Natural killer cell treated with Interleukin-12 subunit alpha and Interleukin-12 subunit beta and Interleukin-15 and Interleukin-18, amount 100 ng/mL, for 72 hours (primary cell): ENCODE data around the gene SEPSECS. TPM values are rescaled to one million over a fixed set of nuclear protein-coding genes. Genes with fewer than 3 reads are reported as not detected.

Experiments used
- ATAC-seq, 2 donors: fragments of 150-1000 bp; cut with Tn5 transposase in 1 of 2; sonication (Bioruptor Pico), chemical (Tn5 transposase) in 1 of 2; 2 replicates each; pipeline ENCODE4 v1.10.0; 2021
- DNase-seq: peaks from one replicate; pipeline ENCODE4 v3.0.0; 2022; ENCODE audit warnings: low spot score
- H3K27ac Mint-ChIP-seq, 2 donors: 1 replicate in 1 of 2; 2 replicates in 1 of 2; pipeline ENCODE4 v1.8.0; 2022; ENCODE audit warnings: mixed read lengths in 2 of 2, mild to moderate bottlenecking in 1 of 2, moderate library complexity in 1 of 2
- H3K27me3 Mint-ChIP-seq, 2 donors: 1 replicate in 1 of 2; 2 replicates in 1 of 2; pipeline ENCODE4 v1.8.0; 2022; ENCODE audit warnings: mixed read lengths in 2 of 2
- H3K36me3 Mint-ChIP-seq: one replicate; pipeline ENCODE4 v1.8.0; 2022; ENCODE audit warnings: mixed read lengths
- H3K4me1 Mint-ChIP-seq, 2 donors: 1 replicate in 1 of 2; 2 replicates in 1 of 2; pipeline ENCODE4 v1.8.0; 2022; ENCODE audit warnings: low read depth in 2 of 2, mixed read lengths in 2 of 2, mild to moderate bottlenecking in 1 of 2
- H3K4me3 Mint-ChIP-seq: one replicate; pipeline ENCODE4 v1.8.0; 2022; ENCODE audit warnings: mixed read lengths
- H3K9me3 Mint-ChIP-seq: 2 replicates; pipeline ENCODE4 v1.8.0; 2022; ENCODE audit warnings: mixed read lengths
- total RNA-seq, 2 donors: library from RNA; stranded (reverse); gene quantifications; one replicate each; pipeline ENCODE4 v1.2.3, GENCODE V29; 2022

SEPSECS gene
- total RNA-seq, 2 donors from 2014 or later: 11.3 to 11.7 TPM

DNA sequence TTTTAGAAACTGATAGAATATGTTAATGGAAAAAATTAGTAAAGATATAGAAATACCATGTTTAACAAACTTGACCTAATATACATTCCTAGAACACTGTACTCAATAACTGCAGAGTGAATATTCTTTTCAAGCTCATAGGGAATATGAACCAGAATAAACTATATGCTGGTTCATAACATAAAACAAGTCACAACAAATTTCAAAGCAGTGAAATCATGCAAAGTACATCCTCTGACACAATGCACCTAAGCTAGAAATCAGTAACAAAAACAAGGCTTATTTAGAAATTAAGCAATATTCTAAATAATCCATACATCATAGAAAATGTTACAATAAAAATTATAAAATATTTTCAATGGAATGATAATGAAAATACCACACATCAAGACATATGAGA is 9.2 kb upstream of the SEPSECS start:
- H3K27ac Mint-ChIP-seq: no peak overlapping the region
- peaks cover 6% of the 10 kb centered on the region for H3K36me3 Mint-ChIP-seq
- H3K4me1 Mint-ChIP-seq: peaks cover 0 to 17% of the 10 kb centered on the region in 2 donors
- ATAC-seq (no peak), DNase-seq (no peak)
- H3K4me3 Mint-ChIP-seq: no peak overlapping the region
- H3K9me3 Mint-ChIP-seq: no peaks in the 10 kb centered on the region
- H3K27me3 Mint-ChIP-seq: peaks cover 0 to 6% of the 10 kb centered on the region in 2 donors

- Mint-ChIP-seq H3K9me3 (no peaks in the 10 kb centered on the region), H3K27me3 (peaks cover 0 to 6% of the 10 kb centered on the region in 2 donors), H3K36me3 (peaks cover 3% of the 10 kb centered on the region), H3K4me1 (peaks cover 20 to 30% of the 10 kb centered on the region in 2 donors), H3K4me3 (no peak overlapping the region), H3K27ac (no peak overlapping the region)
- ATAC-seq (no peak), DNase-seq (no peak)
Observed at GRCh38 chr4:25165916-25166315, 5.7 kb upstream of the SEPSECS start.

GRCh38 chr4:25163196-25163595 is 2.9 kb upstream of the SEPSECS start:
- ATAC-seq (no peak), DNase-seq (no peak)
- H3K4me1 Mint-ChIP-seq: peaks cover 27 to 42% of the 10 kb centered on the region in 2 donors
- no peaks in the 10 kb centered on the region for H3K9me3 Mint-ChIP-seq
- peaks cover 5% of the 10 kb centered on the region for H3K36me3 Mint-ChIP-seq
- H3K4me3 Mint-ChIP-seq: no peak overlapping the region
- peak overlapping the region in 1 of 2 donors; percentile 21 for H3K27ac Mint-ChIP-seq
- peaks cover 0 to 4% of the 10 kb centered on the region in 2 donors for H3K27me3 Mint-ChIP-seq

DNA sequence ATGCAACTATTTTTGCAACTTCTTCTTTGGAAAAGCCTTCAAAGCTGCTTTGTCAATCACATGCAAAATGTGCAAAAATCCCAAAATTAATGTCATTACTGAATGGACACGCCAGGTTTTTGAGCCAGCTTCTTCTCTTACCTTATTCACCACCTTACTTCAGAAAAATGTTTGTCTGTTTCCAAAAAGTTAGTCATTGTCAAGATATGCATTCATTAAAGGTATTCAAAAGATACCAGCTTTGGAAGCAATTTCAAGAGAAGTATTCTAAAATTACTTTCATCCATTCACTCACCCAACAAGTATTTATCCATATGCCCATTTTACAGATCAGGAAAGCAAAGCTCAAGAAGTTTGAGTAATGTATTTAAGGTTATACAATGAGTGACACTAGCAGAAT is 2.3 kb upstream of the SEPSECS start:
- DNase-seq (no peak), ATAC-seq (no peak)
- H3K27me3 Mint-ChIP-seq: no peaks in the 10 kb centered on the region
- no peak overlapping the region for H3K4me3 Mint-ChIP-seq
- H3K4me1 Mint-ChIP-seq: peaks cover 27 to 42% of the 10 kb centered on the region in 2 donors
- H3K36me3 Mint-ChIP-seq: peaks cover 5% of the 10 kb centered on the region
- H3K27ac Mint-ChIP-seq: no peak overlapping the region
- H3K9me3 Mint-ChIP-seq: no peaks in the 10 kb centered on the region

- Mint-ChIP-seq H3K4me3 (peak overlapping the region; percentile 98), H3K36me3 (peaks cover 5% of the 10 kb centered on the region), H3K27ac (peak overlapping the region; percentile 97 to 99), H3K9me3 (no peaks in the 10 kb centered on the region), H3K27me3 (no peaks in the 10 kb centered on the region), H3K4me1 (peaks cover 27 to 42% of the 10 kb centered on the region in 2 donors)
- ATAC-seq: no peak
- no peak for DNase-seq
Observed at GRCh38 chr4:25161593-25161950, 1.3 kb upstream of the SEPSECS start.

DNA sequence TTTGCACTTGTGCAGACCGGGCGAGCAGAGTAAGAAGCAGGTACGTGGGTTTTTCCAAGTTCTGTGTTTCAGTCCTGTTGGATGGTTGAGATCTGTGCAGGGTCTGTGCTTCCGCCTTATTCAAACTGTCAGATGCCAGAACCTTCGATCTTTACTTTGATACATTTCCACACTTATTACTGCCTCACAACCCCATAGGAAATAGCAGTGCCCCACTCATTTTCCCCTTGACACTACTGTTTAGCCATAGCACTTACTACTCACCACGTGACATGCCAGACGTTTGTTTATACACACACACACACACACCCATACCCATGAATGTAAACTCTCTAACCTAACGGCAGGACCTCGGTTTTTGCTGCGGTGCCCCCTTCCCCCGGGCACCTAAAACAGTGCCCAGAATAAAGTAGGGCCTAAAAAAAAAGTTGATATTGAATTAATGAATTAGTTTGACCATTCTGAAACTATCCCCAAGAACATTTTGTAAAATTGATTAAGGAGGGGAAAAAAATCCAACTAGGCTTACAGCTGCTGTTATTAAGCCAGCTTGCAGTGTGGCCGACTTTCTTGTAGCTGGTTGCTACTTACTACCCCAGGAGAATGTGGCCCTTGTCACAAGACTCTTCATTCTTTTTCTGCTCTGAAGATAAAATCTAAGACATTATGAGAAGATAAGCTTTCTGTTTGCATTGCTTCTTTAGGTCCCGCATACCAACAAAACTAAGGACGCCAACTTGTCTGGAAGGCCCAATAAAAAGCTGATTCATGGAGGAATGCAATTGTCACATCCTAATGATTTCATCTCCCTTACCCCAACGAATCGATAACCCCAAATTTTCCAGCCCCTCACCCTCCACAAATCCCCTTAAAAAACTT is 704 bp upstream of the SEPSECS start:
- H3K36me3 Mint-ChIP-seq: peaks cover 5% of the 10 kb centered on the region
- peak overlapping the region; percentile 97 to 99 for H3K27ac Mint-ChIP-seq
- DNase-seq: no peak
- H3K27me3 Mint-ChIP-seq: no peaks in the 10 kb centered on the region
- peak; percentile 30 to 39 for ATAC-seq
- H3K9me3 Mint-ChIP-seq: no peaks in the 10 kb centered on the region
- peaks cover 27 to 38% of the 10 kb centered on the region in 2 donors for H3K4me1 Mint-ChIP-seq
- peak overlapping the region; percentile 98 for H3K4me3 Mint-ChIP-seq

DNA sequence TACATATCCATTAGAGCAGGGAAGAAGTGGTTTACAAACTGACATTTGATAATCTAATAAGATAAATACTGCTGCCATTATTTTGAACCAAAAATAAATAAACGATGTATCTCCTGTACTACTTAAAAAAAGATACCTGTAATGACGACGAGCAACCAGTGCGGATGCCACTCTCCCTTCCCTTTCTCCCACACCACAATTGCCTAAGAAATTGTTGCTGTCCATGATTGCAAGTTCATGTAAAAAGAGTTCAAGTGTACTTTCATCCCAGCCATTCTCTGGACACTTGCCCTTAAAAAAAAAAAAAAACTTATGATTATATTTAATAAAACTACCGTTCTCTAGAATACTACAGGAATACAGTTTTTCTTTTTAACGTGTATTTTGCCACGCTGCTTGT is 1.4 kb downstream of the SEPSECS start:
- Mint-ChIP-seq H3K36me3 (peaks cover 5% of the 10 kb centered on the region), H3K27ac (peak overlapping the region; percentile 97 to 99), H3K9me3 (no peaks in the 10 kb centered on the region), H3K27me3 (no peaks in the 10 kb centered on the region), H3K4me1 (peaks cover 26 to 37% of the 10 kb centered on the region in 2 donors), H3K4me3 (peak overlapping the region; percentile 98)
- DNase-seq (no peak), ATAC-seq (no peak)

- Mint-ChIP-seq H3K27me3 (no peaks in the 10 kb centered on the region), H3K4me1 (peaks cover 18 to 27% of the 10 kb centered on the region in 2 donors), H3K27ac (no peak overlapping the region), H3K4me3 (no peak overlapping the region), H3K36me3 (peaks cover 5% of the 10 kb centered on the region), H3K9me3 (no peaks in the 10 kb centered on the region)
- ATAC-seq (no peak), DNase-seq (no peak)
Observed at GRCh38 chr4:25157081-25157480, 3.2 kb downstream of the SEPSECS start.

GRCh38 chr4:25155947-25156346 is 4.3 kb downstream of the SEPSECS start:
- no peaks in the 10 kb centered on the region for H3K27me3 Mint-ChIP-seq
- DNase-seq (no peak), ATAC-seq (no peak)
- no peak overlapping the region for H3K27ac Mint-ChIP-seq
- H3K4me1 Mint-ChIP-seq: peaks cover 7 to 15% of the 10 kb centered on the region in 2 donors
- H3K9me3 Mint-ChIP-seq: no peaks in the 10 kb centered on the region
- peaks cover 9% of the 10 kb centered on the region for H3K36me3 Mint-ChIP-seq
- no peak overlapping the region for H3K4me3 Mint-ChIP-seq

GRCh38 chr4:25154594-25155265 is 5.5 kb downstream of the SEPSECS start:
- Mint-ChIP-seq H3K36me3 (peaks cover 11% of the 10 kb centered on the region), H3K9me3 (no peaks in the 10 kb centered on the region), H3K4me3 (no peak overlapping the region), H3K27ac (no peak overlapping the region), H3K27me3 (no peaks in the 10 kb centered on the region), H3K4me1 (peaks cover 0 to 8% of the 10 kb centered on the region in 2 donors)
- no peak for DNase-seq
- no peak for ATAC-seq

GRCh38 chr4:25146076-25146475 is 14.2 kb downstream of the SEPSECS start:
- Mint-ChIP-seq H3K27ac (no peak overlapping the region), H3K4me3 (no peak overlapping the region), H3K36me3 (peaks cover 13% of the 10 kb centered on the region), H3K9me3 (no peaks in the 10 kb centered on the region), H3K4me1 (no peaks in the 10 kb centered on the region), H3K27me3 (no peaks in the 10 kb centered on the region)
- ATAC-seq (no peak), DNase-seq (no peak)

DNA sequence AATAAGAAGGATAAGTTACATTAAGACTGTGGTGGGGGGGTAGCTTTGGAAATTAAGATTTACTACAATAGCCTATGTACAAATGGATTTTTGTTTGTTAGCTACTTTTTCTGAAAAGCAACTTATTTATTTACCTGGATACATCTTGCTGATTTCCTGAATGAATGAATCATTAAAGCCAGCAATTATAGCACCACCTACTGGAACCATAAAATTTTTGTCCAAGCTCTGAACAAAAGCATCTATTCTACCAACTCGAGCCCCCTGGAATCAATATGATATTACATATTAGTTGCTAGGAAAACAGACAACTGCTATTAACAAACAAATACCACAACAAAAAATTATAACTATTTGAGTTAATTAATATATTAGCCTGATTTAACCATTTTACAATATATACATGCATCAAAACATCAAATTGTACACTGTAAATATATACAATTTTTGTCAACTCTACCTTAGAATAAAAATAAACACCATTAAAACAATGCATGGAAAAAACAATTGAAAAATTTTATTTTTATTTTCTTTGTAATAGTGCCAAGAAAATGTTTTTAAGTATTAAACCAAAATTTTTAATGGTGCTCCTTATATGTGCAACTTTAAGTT is 15.3 kb downstream of the SEPSECS start:
- ATAC-seq (no peak), DNase-seq (no peak)
- Mint-ChIP-seq H3K27ac (no peak overlapping the region), H3K4me1 (no peaks in the 10 kb centered on the region), H3K4me3 (no peak overlapping the region), H3K36me3 (peaks cover 5% of the 10 kb centered on the region), H3K9me3 (no peaks in the 10 kb centered on the region), H3K27me3 (no peaks in the 10 kb centered on the region)

DNA sequence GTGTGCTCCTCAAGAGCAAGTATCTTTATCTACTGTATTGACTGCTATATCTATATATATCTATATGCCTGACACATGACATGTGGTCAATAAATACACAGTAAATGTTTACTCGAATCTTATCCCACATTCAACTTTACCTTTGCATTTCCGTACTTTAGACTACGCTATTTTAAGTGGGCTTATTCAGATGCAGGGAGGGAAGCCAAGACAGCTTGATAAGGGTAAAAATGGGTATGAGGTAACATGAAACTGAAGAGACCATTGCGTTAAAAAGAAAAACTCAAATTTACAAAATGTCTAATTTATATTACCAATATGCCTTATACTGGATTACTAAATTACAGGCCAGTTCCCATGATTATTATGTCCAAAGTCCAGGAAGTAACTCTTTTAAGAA is 17.8 kb downstream of the SEPSECS start:
- Mint-ChIP-seq H3K27ac (no peak overlapping the region), H3K36me3 (peaks cover 7% of the 10 kb centered on the region), H3K4me3 (no peak overlapping the region), H3K4me1 (no peaks in the 10 kb centered on the region), H3K27me3 (no peaks in the 10 kb centered on the region), H3K9me3 (no peaks in the 10 kb centered on the region)
- DNase-seq: no peak
- no peak for ATAC-seq

GRCh38 chr4:25141592-25141991 is 18.7 kb downstream of the SEPSECS start:
- peaks cover 15% of the 10 kb centered on the region for H3K36me3 Mint-ChIP-seq
- H3K4me1 Mint-ChIP-seq: peaks cover 0 to 3% of the 10 kb centered on the region in 2 donors

More at GRCh38 chr4:25141592-25141991, 18.7 kb downstream of the SEPSECS start:
- Mint-ChIP-seq H3K27ac (no peak overlapping the region), H3K4me3 (no peak overlapping the region), H3K27me3 (no peaks in the 10 kb centered on the region), H3K9me3 (no peaks in the 10 kb centered on the region)
- DNase-seq: no peak
- no peak for ATAC-seq
